ENCODE data around the gene EBI3.

The EBI3 gene

GRCh38 chr19:4186087-4186993, 43.0 kb upstream of the EBI3 start:
- peak; percentile 84 for TF ChIP-seq CTCF (IDR thresholded peaks at IDR 0.05)

- TF ChIP-seq CTCF (IDR thresholded peaks at IDR 0.05): no peak
These were observed 41.8 kb upstream of the EBI3 start for GRCh38 chr19:4187313-4188122.

GRCh38 chr19:4189641-4190040, 39.7 kb upstream of the EBI3 start:
- TF ChIP-seq CTCF (IDR thresholded peaks at IDR 0.05): no peak

- TF ChIP-seq CTCF (IDR thresholded peaks at IDR 0.05): no peak
These were observed 35.0 kb upstream of the EBI3 start for GRCh38 chr19:4194353-4194752.

- TF ChIP-seq CTCF (IDR thresholded peaks at IDR 0.05): no peak
These were observed 33.3 kb upstream of the EBI3 start for GRCh38 chr19:4196009-4196408.

- no peak for TF ChIP-seq CTCF (IDR thresholded peaks at IDR 0.05)
These were observed 32.7 kb upstream of the EBI3 start for GRCh38 chr19:4196587-4197148.

- TF ChIP-seq CTCF (IDR thresholded peaks at IDR 0.05): no peak
These were observed 32.1 kb upstream of the EBI3 start for GRCh38 chr19:4197228-4197624.
